Measurements from ENCODE around the gene RTF2.

RTF2 gene

GRCh38 chr20:56423886-56424285 lies 44.5 kb upstream of the RTF2 start:
- DNase-seq (ENCODE audit: low read depth) = no peak
- TF ChIP-seq, protein P1, sequence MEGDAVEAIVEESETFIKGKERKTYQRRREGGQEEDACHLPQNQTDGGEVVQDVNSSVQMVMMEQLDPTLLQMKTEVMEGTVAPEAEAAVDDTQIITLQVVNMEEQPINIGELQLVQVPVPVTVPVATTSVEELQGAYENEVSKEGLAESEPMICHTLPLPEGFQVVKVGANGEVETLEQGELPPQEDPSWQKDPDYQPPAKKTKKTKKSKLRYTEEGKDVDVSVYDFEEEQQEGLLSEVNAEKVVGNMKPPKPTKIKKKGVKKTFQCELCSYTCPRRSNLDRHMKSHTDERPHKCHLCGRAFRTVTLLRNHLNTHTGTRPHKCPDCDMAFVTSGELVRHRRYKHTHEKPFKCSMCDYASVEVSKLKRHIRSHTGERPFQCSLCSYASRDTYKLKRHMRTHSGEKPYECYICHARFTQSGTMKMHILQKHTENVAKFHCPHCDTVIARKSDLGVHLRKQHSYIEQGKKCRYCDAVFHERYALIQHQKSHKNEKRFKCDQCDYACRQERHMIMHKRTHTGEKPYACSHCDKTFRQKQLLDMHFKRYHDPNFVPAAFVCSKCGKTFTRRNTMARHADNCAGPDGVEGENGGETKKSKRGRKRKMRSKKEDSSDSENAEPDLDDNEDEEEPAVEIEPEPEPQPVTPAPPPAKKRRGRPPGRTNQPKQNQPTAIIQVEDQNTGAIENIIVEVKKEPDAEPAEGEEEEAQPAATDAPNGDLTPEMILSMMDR (IDR thresholded peaks at IDR 0.05; ENCODE audit: low read depth, low read length, missing control alignments) = no peak
- H3K4me3 ChIP-seq (ENCODE audit: low read depth, low read length) = no peak overlapping the region

DNA sequence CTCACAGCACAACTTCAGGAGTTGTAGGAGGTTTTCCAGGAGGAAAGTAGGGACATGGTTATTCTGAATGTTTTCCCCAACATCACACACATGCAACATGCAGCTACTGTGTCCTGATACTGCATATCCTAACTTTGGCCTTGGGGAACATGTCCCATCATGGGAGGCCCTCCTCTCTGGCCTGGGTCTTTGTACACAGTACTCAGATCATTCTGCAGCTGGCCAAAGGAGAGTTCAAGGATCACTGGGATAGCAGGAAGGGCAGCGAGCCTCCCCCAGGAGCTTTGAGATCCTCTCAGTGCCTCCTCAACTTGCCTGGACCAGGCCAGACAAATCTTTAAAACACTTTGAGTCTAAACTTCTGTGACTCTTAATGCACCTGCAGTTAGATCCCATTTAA lies 43.5 kb upstream of the RTF2 start:
- TF ChIP-seq, protein P1 (IDR thresholded peaks at IDR 0.05; ENCODE audit: low read depth, low read length, missing control alignments) = no peak
- H3K4me3 ChIP-seq (ENCODE audit: low read depth, low read length) = no peak overlapping the region
- no peak for DNase-seq (ENCODE audit: low read depth)

DNA sequence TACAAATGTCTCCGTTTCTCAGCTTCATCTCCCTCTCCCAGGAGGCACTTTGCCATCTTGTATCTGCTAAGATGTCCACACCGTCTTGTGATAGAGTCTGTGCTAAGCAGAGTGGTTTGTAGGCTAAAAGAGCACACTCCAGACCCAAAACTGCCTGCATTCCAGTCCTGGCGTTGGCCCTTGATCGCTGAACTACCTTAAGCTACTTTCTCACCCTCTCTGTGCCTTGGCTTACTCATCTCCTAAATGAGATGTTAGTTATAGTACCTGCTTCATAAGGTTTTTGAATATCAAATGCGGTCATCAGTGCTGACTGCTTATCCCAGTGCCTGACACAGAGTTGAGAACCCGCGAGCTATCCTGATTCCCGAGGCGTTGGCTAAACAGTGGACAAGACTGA lies 42.4 kb upstream of the RTF2 start:
- no peak for DNase-seq (ENCODE audit: low read depth)
- no peak overlapping the region for H3K4me3 ChIP-seq (ENCODE audit: low read depth, low read length)
- TF ChIP-seq, protein P1 (IDR thresholded peaks at IDR 0.05; ENCODE audit: low read depth, low read length, missing control alignments) = no peak

DNA sequence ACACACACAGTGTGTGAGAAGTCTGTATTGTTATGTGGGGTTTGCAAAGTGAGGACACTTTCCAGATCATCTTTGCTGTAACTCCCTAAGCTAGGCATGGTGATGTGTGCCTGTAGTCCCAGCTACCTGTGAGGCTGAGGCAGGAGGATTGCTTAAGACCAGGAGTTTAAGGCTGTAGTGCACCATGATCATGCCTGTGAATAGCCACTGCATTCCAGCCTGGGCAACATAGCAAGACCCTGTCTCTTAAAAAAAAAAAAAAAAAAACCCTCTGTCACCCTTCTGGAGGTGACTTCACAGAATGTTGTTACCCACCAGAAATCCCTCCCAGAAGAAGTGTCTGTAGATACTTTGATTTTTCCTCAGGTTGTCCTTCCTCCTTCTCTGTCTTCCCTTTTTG lies 41.5 kb upstream of the RTF2 start:
- no peak for DNase-seq (ENCODE audit: low read depth)
- TF ChIP-seq, protein P1 (IDR thresholded peaks at IDR 0.05; ENCODE audit: low read depth, low read length, missing control alignments) = no peak
- no peak overlapping the region for H3K4me3 ChIP-seq (ENCODE audit: low read depth, low read length)

DNA sequence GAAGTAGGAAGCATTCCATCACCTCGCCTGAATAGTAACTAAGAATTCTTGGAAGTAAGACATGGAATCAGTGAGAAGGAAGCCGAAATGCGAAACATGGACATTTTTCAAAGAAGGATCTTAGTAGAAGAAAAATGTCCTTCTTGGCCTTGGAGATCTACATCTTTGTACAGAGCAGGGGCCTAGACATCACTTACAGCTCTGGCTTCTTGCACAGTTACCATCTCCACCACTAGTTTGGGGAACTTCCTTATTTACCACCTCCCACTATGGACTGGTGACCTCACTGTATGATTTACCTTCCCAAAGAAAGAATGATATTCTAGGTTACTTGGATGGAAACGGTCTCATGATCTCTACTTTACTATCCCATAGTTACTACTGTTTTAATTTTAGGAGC lies 40.6 kb upstream of the RTF2 start:
- no peak overlapping the region for H3K4me3 ChIP-seq (ENCODE audit: low read depth, low read length)
- TF ChIP-seq, protein P1 (IDR thresholded peaks at IDR 0.05; ENCODE audit: low read depth, low read length, missing control alignments) = no peak
- DNase-seq (ENCODE audit: low read depth) = no peak

- no peak for DNase-seq (ENCODE audit: low read depth)
- H3K4me3 ChIP-seq (ENCODE audit: low read depth, low read length) = no peak overlapping the region
- TF ChIP-seq, protein P1 (IDR thresholded peaks at IDR 0.05; ENCODE audit: low read depth, low read length, missing control alignments) = no peak
These were observed 40.0 kb upstream of the RTF2 start for GRCh38 chr20:56428410-56428809.

- no peak for DNase-seq (ENCODE audit: low read depth)
- TF ChIP-seq, protein P1 (IDR thresholded peaks at IDR 0.05; ENCODE audit: low read depth, low read length, missing control alignments) = no peak
- H3K4me3 ChIP-seq (ENCODE audit: low read depth, low read length) = no peak overlapping the region
These were observed 39.5 kb upstream of the RTF2 start for GRCh38 chr20:56428881-56429280.
